Measurements from ENCODE around the gene KDM3A. TPM values are rescaled to one million over a fixed set of nuclear protein-coding genes. Genes with fewer than 3 reads are reported as not detected.

The KDM3A gene
- total and polyA plus RNA-seq, 10 of the 15 experiments (the other 5 are each of a cell fraction or from before 2014, with no cell fraction given), result 3.8 to 102 (median 11.1) TPM

GRCh38 chr2:86400321-86400720 lies 40.9 kb upstream of the KDM3A start:
- in situ Hi-C loops (cut with MboI), result no loop called here
- DNase-seq (ENCODE audit: low read depth, low spot score) (no peak), ATAC-seq (no peak), FAIRE-seq (no peak)
- Histone ChIP-seq H3K27ac (ENCODE audit: control insufficient read depth, insufficient read depth) (no peak overlapping the region), H3K4me2 (ENCODE audit: control insufficient read depth, insufficient read depth) (no peak overlapping the region), H4K20me1 (ENCODE audit: control insufficient read depth, insufficient read depth) (no peaks in the 10 kb centered on the region), H3K9me3 (replicated peaks; ENCODE audit: control insufficient read depth, insufficient read depth, low read length) (no peaks in the 10 kb centered on the region), H3K9ac (ENCODE audit: control insufficient read depth, insufficient read depth, low read length) (no peak overlapping the region), H3K27me3 (replicated peaks in 1 of 2; ENCODE audit: control insufficient read depth in 2 of 2, insufficient read depth in 2 of 2, low read length in 1 of 2) (no peaks in the 10 kb centered on the region; a peak in 1 of 4 replicates), H3K36me3 (ENCODE audit: control insufficient read depth in 2 of 2, insufficient read depth in 2 of 2, low read length in 1 of 2) (no peaks in the 10 kb centered on the region), H2AFZ (ENCODE audit: control insufficient read depth, low read depth, low read length) (no peak overlapping the region), H3K4me1 (ENCODE audit: control insufficient read depth, insufficient read depth, low read length) (no peaks in the 10 kb centered on the region), H3K79me2 (ENCODE audit: control insufficient read depth, insufficient read depth, low read length) (no peaks in the 10 kb centered on the region), H3K4me3 (no peak overlapping the region)
- BruUV-seq (replicated peaks), result no TSS peak
- CTCF ChIA-PET, result no interaction called here
- intact Hi-C loops (cut with micrococcal nuclease; ENCODE audit: unreplicated experiment), result no loop called here
- TF ChIP-seq FOXK2 (IDR thresholded peaks at IDR 0.05) (no peak), HDAC6 (IDR thresholded peaks at IDR 0.05; ENCODE audit: unreplicated experiment) (no peak), RUNX3 (IDR thresholded peaks at IDR 0.05; ENCODE audit: low read length) (no peak), SIN3A (IDR thresholded peaks at IDR 0.05; ENCODE audit: low read depth, low read length) (no peak), SPI1 (IDR thresholded peaks at IDR 0.05; ENCODE audit: borderline replicate concordance, insufficient read depth, low read depth, low read length) (no peak), KLF5 (IDR thresholded peaks at IDR 0.05; ENCODE audit: partially characterized antibody) (no peak), SRF (IDR thresholded peaks at IDR 0.05; ENCODE audit: low read depth in 2 of 2, low read length in 2 of 2) (no peak), ETV6 (conservative IDR thresholded peaks at IDR 0.05 in 1 of 2, IDR thresholded peaks at IDR 0.05 in 1 of 2; ENCODE audit: borderline replicate concordance in 1 of 2, low read depth in 1 of 2) (no peak), BACH1 (IDR thresholded peaks at IDR 0.05; ENCODE audit: borderline replicate concordance) (no peak), ATF7 (IDR thresholded peaks at IDR 0.05; ENCODE audit: low read depth) (no peak), TARDBP (IDR thresholded peaks at IDR 0.05; ENCODE audit: borderline replicate concordance) (no peak), MYB (IDR thresholded peaks at IDR 0.05; ENCODE audit: borderline replicate concordance, low read depth, low read length) (no peak), IKZF1 (conservative IDR thresholded peaks at IDR 0.05) (no peak)
- TF ChIP-seq, protein P1, sequence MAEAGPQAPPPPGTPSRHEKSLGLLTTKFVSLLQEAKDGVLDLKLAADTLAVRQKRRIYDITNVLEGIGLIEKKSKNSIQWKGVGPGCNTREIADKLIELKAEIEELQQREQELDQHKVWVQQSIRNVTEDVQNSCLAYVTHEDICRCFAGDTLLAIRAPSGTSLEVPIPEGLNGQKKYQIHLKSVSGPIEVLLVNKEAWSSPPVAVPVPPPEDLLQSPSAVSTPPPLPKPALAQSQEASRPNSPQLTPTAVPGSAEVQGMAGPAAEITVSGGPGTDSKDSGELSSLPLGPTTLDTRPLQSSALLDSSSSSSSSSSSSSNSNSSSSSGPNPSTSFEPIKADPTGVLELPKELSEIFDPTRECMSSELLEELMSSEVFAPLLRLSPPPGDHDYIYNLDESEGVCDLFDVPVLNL (IDR thresholded peaks at IDR 0.05; ENCODE audit: low read depth, low read length), result no peak
- TF ChIP-seq, protein P2, sequence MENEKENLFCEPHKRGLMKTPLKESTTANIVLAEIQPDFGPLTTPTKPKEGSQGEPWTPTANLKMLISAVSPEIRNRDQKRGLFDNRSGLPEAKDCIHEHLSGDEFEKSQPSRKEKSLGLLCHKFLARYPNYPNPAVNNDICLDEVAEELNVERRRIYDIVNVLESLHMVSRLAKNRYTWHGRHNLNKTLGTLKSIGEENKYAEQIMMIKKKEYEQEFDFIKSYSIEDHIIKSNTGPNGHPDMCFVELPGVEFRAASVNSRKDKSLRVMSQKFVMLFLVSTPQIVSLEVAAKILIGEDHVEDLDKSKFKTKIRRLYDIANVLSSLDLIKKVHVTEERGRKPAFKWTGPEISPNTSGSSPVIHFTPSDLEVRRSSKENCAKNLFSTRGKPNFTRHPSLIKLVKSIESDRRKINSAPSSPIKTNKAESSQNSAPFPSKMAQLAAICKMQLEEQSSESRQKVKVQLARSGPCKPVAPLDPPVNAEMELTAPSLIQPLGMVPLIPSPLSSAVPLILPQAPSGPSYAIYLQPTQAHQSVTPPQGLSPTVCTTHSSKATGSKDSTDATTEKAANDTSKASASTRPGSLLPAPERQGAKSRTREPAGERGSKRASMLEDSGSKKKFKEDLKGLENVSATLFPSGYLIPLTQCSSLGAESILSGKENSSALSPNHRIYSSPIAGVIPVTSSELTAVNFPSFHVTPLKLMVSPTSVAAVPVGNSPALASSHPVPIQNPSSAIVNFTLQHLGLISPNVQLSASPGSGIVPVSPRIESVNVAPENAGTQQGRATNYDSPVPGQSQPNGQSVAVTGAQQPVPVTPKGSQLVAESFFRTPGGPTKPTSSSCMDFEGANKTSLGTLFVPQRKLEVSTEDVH (IDR thresholded peaks at IDR 0.05; ENCODE audit: low read depth, partially characterized antibody), result no peak
- TF ChIP-seq, protein P3, sequence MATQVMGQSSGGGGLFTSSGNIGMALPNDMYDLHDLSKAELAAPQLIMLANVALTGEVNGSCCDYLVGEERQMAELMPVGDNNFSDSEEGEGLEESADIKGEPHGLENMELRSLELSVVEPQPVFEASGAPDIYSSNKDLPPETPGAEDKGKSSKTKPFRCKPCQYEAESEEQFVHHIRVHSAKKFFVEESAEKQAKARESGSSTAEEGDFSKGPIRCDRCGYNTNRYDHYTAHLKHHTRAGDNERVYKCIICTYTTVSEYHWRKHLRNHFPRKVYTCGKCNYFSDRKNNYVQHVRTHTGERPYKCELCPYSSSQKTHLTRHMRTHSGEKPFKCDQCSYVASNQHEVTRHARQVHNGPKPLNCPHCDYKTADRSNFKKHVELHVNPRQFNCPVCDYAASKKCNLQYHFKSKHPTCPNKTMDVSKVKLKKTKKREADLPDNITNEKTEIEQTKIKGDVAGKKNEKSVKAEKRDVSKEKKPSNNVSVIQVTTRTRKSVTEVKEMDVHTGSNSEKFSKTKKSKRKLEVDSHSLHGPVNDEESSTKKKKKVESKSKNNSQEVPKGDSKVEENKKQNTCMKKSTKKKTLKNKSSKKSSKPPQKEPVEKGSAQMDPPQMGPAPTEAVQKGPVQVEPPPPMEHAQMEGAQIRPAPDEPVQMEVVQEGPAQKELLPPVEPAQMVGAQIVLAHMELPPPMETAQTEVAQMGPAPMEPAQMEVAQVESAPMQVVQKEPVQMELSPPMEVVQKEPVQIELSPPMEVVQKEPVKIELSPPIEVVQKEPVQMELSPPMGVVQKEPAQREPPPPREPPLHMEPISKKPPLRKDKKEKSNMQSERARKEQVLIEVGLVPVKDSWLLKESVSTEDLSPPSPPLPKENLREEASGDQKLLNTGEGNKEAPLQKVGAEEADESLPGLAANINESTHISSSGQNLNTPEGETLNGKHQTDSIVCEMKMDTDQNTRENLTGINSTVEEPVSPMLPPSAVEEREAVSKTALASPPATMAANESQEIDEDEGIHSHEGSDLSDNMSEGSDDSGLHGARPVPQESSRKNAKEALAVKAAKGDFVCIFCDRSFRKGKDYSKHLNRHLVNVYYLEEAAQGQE (IDR thresholded peaks at IDR 0.05; ENCODE audit: low read depth, low read length), result no peak
- POLR2A ChIA-PET, result no interaction called here
- SMC1A ChIA-PET (ENCODE audit: uncharacterized antibody, unreplicated experiment), result no interaction called here
- 0% methylated on average over 1 of the region's 1 CpG for WGBS (ENCODE audit: insufficient coverage, insufficient replicate concordance, low lambda C conversion rate, missing lambda C conversion rate)
- RAD21 ChIA-PET (ENCODE audit: unreplicated experiment), result interaction anchor here (0.6 kb wide), 1 partner anchor 296 kb away, joined by 4 read pairs; no protein-coding TSS in a partner anchor
